Nucleus accumbens (tissue), 56 donors: Measurements from ENCODE around the gene DAZ1.
"Not testable (repeated sequence)": the region's sequence is repeated elsewhere in the genome, so short reads cannot be mapped to it uniquely, and the experiment has no call there.

Experiments
- DNase-seq, 56 donors: peaks; one replicate each; lab custom pipeline; 2025; lab: John Stamatoyannopoulos, UW

DAZ1 gene, protein sequence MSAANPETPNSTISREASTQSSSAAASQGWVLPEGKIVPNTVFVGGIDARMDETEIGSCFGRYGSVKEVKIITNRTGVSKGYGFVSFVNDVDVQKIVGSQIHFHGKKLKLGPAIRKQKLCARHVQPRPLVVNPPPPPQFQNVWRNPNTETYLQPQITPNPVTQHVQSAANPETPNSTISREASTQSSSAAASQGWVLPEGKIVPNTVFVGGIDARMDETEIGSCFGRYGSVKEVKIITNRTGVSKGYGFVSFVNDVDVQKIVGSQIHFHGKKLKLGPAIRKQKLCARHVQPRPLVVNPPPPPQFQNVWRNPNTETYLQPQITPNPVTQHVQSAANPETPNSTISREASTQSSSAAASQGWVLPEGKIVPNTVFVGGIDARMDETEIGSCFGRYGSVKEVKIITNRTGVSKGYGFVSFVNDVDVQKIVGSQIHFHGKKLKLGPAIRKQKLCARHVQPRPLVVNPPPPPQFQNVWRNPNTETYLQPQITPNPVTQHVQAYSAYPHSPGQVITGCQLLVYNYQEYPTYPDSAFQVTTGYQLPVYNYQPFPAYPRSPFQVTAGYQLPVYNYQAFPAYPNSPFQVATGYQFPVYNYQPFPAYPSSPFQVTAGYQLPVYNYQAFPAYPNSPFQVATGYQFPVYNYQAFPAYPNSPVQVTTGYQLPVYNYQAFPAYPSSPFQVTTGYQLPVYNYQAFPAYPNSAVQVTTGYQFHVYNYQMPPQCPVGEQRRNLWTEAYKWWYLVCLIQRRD

DNA sequence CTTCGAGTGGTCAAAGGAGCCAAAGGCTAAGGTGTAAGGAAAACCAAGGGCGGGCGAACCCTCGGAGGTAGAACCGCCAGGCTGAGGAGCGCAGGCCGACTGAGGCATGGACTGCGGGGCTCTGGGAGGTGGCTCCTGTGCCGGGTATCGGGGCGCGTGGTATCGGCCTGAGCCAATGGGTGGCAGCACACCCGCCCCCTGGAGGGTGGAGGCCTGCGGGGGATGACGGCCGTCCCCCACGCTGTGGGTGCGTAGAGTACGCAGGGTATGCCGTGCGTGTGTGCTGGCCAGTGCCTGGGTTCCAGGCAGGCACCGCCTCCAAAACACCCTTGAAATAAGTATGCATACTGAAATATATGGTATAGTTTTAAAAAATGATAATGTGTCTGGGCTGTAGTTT lies at the start of gene DAZ1:
Gene DAZ1 (minus strand): TSS at position 101 of the 400 bp plus-strand sequence. CDS start 208 bp downstream, outside the sequence.
- DNase-seq, result not testable (repeated sequence)

GRCh38 chrY:23219233-23219632 lies 20.4 kb upstream of the DAZ1 start, which contains the start of gene DAZ2:
Gene DAZ2, plus strand, starts transcription at chrY:23219533. Its CDS starts 208 bp downstream, at chrY:23219741.
- DNase-seq, result not testable (repeated sequence)

DNA sequence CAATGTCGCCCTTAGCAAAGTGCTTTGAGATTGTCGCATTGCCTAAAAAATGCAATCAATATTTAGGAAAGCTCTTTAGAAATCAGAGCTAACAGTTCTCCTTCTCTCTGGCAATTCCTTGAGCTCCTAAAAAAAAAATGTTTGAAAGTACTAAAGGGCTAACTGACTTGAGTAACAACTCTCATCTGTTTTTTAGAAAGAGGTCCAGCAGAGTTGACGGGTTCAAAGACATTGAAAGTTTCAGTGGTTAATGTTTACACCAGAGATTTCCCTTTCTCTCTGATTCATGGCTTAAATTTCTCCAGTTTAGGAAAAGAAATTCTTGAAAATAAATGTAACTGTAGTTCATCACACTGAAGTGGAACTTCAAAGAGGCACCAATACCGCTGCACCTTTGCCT lies 11.9 kb upstream of the DAZ1 start:
- DNase-seq, result not testable (repeated sequence)

DNA sequence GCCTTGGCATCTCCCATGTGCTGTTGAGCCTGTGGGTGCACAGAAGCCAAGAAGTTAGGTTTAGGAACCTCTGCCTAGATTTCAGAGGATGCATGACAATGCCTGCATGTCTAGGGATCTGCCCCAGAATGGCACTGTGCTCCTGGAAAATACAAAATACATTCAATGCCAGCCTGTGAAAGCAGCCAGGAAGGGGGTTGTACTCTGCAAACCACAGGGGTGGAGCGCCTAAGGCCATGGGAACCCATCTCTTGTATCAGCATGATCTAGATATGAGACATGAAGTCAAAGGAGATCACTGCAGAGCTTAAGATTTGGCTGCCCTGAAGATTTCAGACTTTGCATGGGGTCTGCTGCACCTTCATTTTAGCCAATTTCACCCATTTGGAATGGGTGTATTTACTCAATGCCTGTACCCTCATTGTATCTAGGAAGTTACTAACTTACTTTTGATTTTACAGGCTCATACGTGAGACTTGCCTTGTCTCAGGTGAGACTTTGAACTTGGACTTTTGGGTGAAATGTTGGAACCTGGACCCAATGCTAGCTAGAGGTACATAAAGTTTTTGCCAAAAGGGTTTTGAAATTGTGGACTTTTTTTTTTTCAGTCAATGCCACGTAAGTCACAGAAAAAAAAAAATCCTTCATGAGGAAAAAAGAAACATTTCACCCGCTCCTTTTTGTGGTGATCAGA lies 11.1 kb upstream of the DAZ1 start:
- not testable (repeated sequence) for DNase-seq

DNA sequence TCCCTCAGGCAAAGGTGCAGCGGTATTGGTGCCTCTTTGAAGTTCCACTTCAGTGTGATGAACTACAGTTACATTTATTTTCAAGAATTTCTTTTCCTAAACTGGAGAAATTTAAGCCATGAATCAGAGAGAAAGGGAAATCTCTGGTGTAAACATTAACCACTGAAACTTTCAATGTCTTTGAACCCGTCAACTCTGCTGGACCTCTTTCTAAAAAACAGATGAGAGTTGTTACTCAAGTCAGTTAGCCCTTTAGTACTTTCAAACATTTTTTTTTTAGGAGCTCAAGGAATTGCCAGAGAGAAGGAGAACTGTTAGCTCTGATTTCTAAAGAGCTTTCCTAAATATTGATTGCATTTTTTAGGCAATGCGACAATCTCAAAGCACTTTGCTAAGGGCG lies 8.6 kb upstream of the DAZ1 start:
- DNase-seq, result not testable (repeated sequence)
